Lower leg skin (tissue), 3 donors: ENCODE data around the gene PRCC.

ENCODE experiments used
- POLR2A ChIP-seq, 2 donors: fragments of 450-650 bp; IDR thresholded peaks; one replicate each; pipeline ENCODE4 v1.6.1; 2016 to 2017; ENCODE audit warnings: antibody characterized with exemption in 2 of 2, mild to moderate bottlenecking in 1 of 2, moderate library complexity in 1 of 2
- TF ChIP-seq, protein P1 (sequence below), 3 donors: fragments of 450-650 bp; IDR thresholded peaks; one replicate each; pipeline ENCODE4 v1.5.1; 2016; ENCODE audit warnings: antibody characterized with exemption in 3 of 3, mild to moderate bottlenecking in 3 of 3, moderate library complexity in 2 of 3

DNA sequence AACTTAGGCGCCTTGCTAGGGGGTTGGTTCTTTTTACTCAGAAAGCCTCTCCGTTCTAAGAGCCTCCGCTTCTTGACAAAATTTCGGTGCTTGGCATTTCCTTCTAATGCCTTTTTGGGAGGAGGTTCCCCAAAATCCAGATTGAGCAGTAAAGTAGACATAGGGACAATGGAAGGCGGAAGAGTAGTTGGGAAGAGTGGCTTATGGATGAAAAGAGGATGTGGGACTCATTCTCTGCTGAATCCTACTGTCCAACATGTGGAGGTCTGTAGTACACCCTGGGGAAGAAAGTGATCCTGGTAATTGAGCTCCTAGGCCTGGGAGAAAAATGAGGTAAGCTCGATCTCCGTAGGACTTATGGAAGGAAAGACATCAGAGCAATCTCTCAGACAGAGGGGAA lies 39.8 kb upstream of the PRCC start:
- TF ChIP-seq, protein P1, sequence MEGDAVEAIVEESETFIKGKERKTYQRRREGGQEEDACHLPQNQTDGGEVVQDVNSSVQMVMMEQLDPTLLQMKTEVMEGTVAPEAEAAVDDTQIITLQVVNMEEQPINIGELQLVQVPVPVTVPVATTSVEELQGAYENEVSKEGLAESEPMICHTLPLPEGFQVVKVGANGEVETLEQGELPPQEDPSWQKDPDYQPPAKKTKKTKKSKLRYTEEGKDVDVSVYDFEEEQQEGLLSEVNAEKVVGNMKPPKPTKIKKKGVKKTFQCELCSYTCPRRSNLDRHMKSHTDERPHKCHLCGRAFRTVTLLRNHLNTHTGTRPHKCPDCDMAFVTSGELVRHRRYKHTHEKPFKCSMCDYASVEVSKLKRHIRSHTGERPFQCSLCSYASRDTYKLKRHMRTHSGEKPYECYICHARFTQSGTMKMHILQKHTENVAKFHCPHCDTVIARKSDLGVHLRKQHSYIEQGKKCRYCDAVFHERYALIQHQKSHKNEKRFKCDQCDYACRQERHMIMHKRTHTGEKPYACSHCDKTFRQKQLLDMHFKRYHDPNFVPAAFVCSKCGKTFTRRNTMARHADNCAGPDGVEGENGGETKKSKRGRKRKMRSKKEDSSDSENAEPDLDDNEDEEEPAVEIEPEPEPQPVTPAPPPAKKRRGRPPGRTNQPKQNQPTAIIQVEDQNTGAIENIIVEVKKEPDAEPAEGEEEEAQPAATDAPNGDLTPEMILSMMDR (IDR thresholded peaks at IDR 0.05), result no peak
- no peak for TF ChIP-seq POLR2A (IDR thresholded peaks at IDR 0.05)
